Neural progenitor cell (in vitro differentiated cells): ENCODE data around the gene SLC18A3. TPM values are rescaled to one million over a fixed set of nuclear protein-coding genes. Genes with fewer than 3 reads are reported as not detected.

Source experiments
- DNase-seq: peaks from one replicate; pipeline ENCODE4 v3.0.0-alpha.2; 2016; ENCODE audit warnings: low spot score
- H2AFZ ChIP-seq: fragments of 200-600 bp; sonication (generic); replicated peaks from 2 replicates; pipeline ENCODE4 v1.6.1; 2016; ENCODE audit warnings: antibody characterized with exemption
- H3F3A ChIP-seq: fragments of 200-600 bp; sonication (generic); 2 replicates; pipeline ENCODE4 v1.6.1; 2016; ENCODE audit warnings: antibody characterized with exemption, low read depth
- H3K27ac ChIP-seq: fragments of 200-600 bp; sonication (generic); 2 replicates; pipeline ENCODE4 v1.5.1; 2016; ENCODE audit warnings: mild to moderate bottlenecking
- H3K27me3 ChIP-seq: fragments of 200-600 bp; sonication (generic); 2 replicates; pipeline ENCODE4 v1.6.1; 2016; ENCODE audit warnings: mild to moderate bottlenecking, moderate library complexity
- H3K36me3 ChIP-seq: fragments of 200-600 bp; sonication (generic); 2 replicates; pipeline ENCODE4 v1.5.1; 2016
- H3K4me1 ChIP-seq: fragments of 200-600 bp; sonication (generic); 2 replicates; pipeline ENCODE4 v1.6.1; 2016; ENCODE audit warnings: mixed run types
- H3K4me2 ChIP-seq: fragments of 200-600 bp; sonication (generic); 2 replicates; pipeline ENCODE4 v1.6.1; 2016
- H3K4me3 ChIP-seq: fragments of 200-600 bp; sonication (generic); 2 replicates; pipeline ENCODE4 v1.5.1; 2016
- H3K79me2 ChIP-seq: fragments of 200-600 bp; sonication (generic); 2 replicates; pipeline ENCODE4 v1.6.1; 2016; ENCODE audit warnings: low read depth
- H3K9ac ChIP-seq: fragments of 200-600 bp; sonication (generic); 2 replicates; pipeline ENCODE4 v1.6.1; 2016
- H3K9me3 ChIP-seq: fragments of 200-600 bp; sonication (generic); 2 replicates; pipeline ENCODE4 v1.5.1; 2016; ENCODE audit warnings: low read depth
- H4K20me1 ChIP-seq: fragments of 200-600 bp; sonication (generic); 2 replicates; pipeline ENCODE4 v1.6.1; 2016; ENCODE audit warnings: low read depth
- H3K27ac Mint-ChIP-seq: 3 replicates; pipeline ENCODE4 v1.8.0; 2021; ENCODE audit warnings: mixed read lengths
- H3K27me3 Mint-ChIP-seq: 2 replicates; pipeline ENCODE4 v1.8.0; 2022; ENCODE audit warnings: low read depth, mild to moderate bottlenecking, inconsistent platforms, moderate library complexity, mixed read lengths; ENCODE audit not compliant: insufficient read depth
- H3K36me3 Mint-ChIP-seq: 3 replicates; pipeline ENCODE4 v1.8.0; 2021; ENCODE audit warnings: mixed read lengths
- H3K4me1 Mint-ChIP-seq: 3 replicates; pipeline ENCODE4 v1.8.0; 2021; ENCODE audit warnings: mixed read lengths
- H3K4me3 Mint-ChIP-seq: 3 replicates; pipeline ENCODE4 v1.8.0; 2021; ENCODE audit warnings: mild to moderate bottlenecking, moderate library complexity, mixed read lengths
- H3K9me3 Mint-ChIP-seq: 3 replicates; pipeline ENCODE4 v1.8.0; 2020; ENCODE audit warnings: mixed read lengths
- EZH2 ChIP-seq: fragments of 200-600 bp; sonication (generic); IDR thresholded peaks from 2 replicates; pipeline ENCODE4 v1.6.1; 2017; ENCODE audit warnings: antibody characterized with exemption, mild to moderate bottlenecking, moderate library complexity
- EZH2phosphoT487 ChIP-seq: fragments of 200-600 bp; sonication (generic); IDR thresholded peaks from 2 replicates; pipeline ENCODE4 v1.6.1; 2017; ENCODE audit warnings: antibody characterized with exemption
- total RNA-seq: library from RNA; depleted of rRNA; stranded (reverse); fragments of >200 nt; gene quantifications from 2 replicates; pipeline ENCODE4 v1.2.3, GENCODE V29; 2015; ENCODE audit warnings: low replicate concordance
- TF ChIP-seq, protein P1 (sequence below): fragments of 200-600 bp; sonication (generic); IDR thresholded peaks from 2 replicates; pipeline ENCODE4 v1.5.1; 2017; ENCODE audit warnings: antibody characterized with exemption, mild to moderate bottlenecking

Gene SLC18A3
- total RNA-seq, 1 donor from 2014 or later, result not detected

- no peaks in the 10 kb centered on the region for H3K9me3 ChIP-seq
- no peak overlapping the region for H2AFZ ChIP-seq
- H3K36me3 ChIP-seq, result no peaks in the 10 kb centered on the region
- H3K27ac ChIP-seq, result no peak overlapping the region
- Mint-ChIP-seq H3K4me3 (no peak overlapping the region), H3K4me1 (peaks cover 2% of the 10 kb centered on the region), H3K36me3 (no peaks in the 10 kb centered on the region), H3K27ac (no peak overlapping the region), H3K9me3 (no peaks in the 10 kb centered on the region), H3K27me3 (peaks cover 41% of the 10 kb centered on the region)
- peaks cover 57% of the 10 kb centered on the region for H3K27me3 ChIP-seq
- no peak overlapping the region for H3K9ac ChIP-seq
- no peak overlapping the region for H3K4me3 ChIP-seq
- H3F3A ChIP-seq, result no peaks in the 10 kb centered on the region
- peaks cover 18% of the 10 kb centered on the region for H4K20me1 ChIP-seq
- H3K4me1 ChIP-seq, result no peaks in the 10 kb centered on the region
- H3K79me2 ChIP-seq, result no peaks in the 10 kb centered on the region
- TF ChIP-seq EZH2phosphoT487, result no peak
- TF ChIP-seq, protein P1, sequence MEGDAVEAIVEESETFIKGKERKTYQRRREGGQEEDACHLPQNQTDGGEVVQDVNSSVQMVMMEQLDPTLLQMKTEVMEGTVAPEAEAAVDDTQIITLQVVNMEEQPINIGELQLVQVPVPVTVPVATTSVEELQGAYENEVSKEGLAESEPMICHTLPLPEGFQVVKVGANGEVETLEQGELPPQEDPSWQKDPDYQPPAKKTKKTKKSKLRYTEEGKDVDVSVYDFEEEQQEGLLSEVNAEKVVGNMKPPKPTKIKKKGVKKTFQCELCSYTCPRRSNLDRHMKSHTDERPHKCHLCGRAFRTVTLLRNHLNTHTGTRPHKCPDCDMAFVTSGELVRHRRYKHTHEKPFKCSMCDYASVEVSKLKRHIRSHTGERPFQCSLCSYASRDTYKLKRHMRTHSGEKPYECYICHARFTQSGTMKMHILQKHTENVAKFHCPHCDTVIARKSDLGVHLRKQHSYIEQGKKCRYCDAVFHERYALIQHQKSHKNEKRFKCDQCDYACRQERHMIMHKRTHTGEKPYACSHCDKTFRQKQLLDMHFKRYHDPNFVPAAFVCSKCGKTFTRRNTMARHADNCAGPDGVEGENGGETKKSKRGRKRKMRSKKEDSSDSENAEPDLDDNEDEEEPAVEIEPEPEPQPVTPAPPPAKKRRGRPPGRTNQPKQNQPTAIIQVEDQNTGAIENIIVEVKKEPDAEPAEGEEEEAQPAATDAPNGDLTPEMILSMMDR, result no peak
- no peak for TF ChIP-seq EZH2
- DNase-seq, result no peak
- no peak overlapping the region for H3K4me2 ChIP-seq
These were observed 7.6 kb upstream of the SLC18A3 start for GRCh38 chr10:49602380-49603023.

DNA sequence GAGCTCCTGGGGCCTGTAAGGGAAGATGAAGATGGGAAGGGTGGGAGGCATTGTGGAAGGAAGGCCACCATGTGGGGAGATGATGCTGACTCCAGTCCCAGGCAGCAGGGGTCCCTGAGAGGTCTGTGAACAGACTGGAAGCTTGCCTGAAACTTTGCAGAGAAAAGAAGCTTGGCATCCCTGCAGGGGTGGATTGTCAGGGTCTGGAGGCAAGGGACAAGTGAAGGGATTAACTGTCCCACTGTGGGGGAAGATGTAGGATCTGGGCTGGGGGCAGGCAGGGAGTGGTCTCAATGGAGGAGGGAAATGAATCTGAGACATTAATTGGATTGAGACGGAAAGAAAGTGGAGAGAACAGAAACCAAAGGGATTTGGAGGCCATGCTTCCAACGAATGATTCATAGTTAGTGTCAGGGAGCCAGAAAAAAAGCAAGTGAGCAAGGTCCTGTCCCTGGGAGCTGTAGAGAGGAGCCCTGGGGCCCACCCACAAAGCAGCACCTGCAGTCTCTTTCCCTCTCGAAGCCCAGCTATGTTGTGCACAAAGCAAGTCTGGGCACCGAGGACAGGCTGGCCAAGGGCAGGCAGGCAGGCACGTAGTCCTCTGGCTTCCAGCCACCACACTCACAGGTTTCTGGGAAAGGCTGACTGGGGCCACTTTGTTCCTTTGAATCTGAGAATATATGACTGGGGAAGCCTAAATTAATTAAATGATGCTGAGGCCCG lies 4.7 kb upstream of the SLC18A3 start:
- Histone ChIP-seq H3K4me1 (peaks cover 10% of the 10 kb centered on the region), H3K9ac (no peak overlapping the region), H3K27ac (no peak overlapping the region), H3K4me2 (no peak overlapping the region), H3K9me3 (no peaks in the 10 kb centered on the region), H3K36me3 (no peaks in the 10 kb centered on the region), H3F3A (peaks cover 3% of the 10 kb centered on the region), H2AFZ (no peak overlapping the region), H4K20me1 (peaks cover 47% of the 10 kb centered on the region), H3K27me3 (peaks cover 86% of the 10 kb centered on the region), H3K79me2 (no peaks in the 10 kb centered on the region), H3K4me3 (no peak overlapping the region)
- Mint-ChIP-seq H3K4me3 (no peak overlapping the region), H3K27me3 (peaks cover 55% of the 10 kb centered on the region), H3K27ac (no peak overlapping the region), H3K9me3 (peaks cover 3% of the 10 kb centered on the region), H3K4me1 (peaks cover 10% of the 10 kb centered on the region), H3K36me3 (no peaks in the 10 kb centered on the region)
- TF ChIP-seq, protein P1, result no peak
- TF ChIP-seq EZH2phosphoT487 (no peak), EZH2 (no peak)
- DNase-seq, result no peak

DNA sequence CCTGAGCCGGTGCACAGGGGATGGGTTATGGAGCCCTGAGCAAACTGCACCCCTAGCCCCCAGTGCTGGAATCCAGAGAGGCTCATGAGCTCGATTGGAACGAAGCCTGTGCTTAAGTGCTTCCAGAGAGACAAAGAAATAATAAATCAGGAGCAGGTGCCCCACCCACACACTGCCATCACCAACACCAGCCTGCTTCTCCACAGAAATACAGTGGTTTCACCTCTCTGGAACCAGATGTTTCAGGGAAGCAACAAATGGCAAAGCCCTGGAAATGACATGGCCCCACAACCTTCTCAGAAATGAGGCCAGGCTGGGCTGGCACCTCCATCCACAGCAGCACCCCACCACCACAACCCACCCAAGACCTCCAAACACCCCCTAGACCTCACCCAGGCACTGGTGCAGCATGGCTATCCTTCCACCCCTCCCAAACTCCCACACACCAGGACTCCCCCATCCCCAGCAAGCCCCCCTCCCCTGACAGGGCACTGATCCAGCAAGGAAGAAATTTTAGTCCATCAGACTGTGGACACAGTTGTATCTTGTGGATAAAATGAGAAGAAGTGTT lies 4.1 kb upstream of the SLC18A3 start:
- H3K79me2 ChIP-seq, result no peaks in the 10 kb centered on the region
- H3K9me3 ChIP-seq, result no peaks in the 10 kb centered on the region
- H3K9me3 Mint-ChIP-seq, result peaks cover 3% of the 10 kb centered on the region
- no peak overlapping the region for H3K9ac ChIP-seq
- H3K4me1 Mint-ChIP-seq, result peaks cover 10% of the 10 kb centered on the region
- H3K4me3 Mint-ChIP-seq, result no peak overlapping the region
- peaks cover 53% of the 10 kb centered on the region for H4K20me1 ChIP-seq
- H3K27me3 ChIP-seq, result peaks cover 93% of the 10 kb centered on the region
- no peak overlapping the region for H3K4me2 ChIP-seq
- no peaks in the 10 kb centered on the region for H3K36me3 ChIP-seq
- H3K27ac Mint-ChIP-seq, result no peak overlapping the region
- no peak overlapping the region for H2AFZ ChIP-seq
- no peak for DNase-seq
- TF ChIP-seq EZH2, result no peak
- TF ChIP-seq, protein P1, result no peak
- no peak for TF ChIP-seq EZH2phosphoT487
- H3K4me1 ChIP-seq, result peaks cover 10% of the 10 kb centered on the region
- no peak overlapping the region for H3K4me3 ChIP-seq
- H3K36me3 Mint-ChIP-seq, result no peaks in the 10 kb centered on the region
- peaks cover 3% of the 10 kb centered on the region for H3F3A ChIP-seq
- peaks cover 53% of the 10 kb centered on the region for H3K27me3 Mint-ChIP-seq
- H3K27ac ChIP-seq, result no peak overlapping the region
